HepG2 (cell line): ENCODE measurements around the gene NIBAN1. TPM values are rescaled to one million over a fixed set of nuclear protein-coding genes. Genes with fewer than 3 reads are reported as not detected.

ENCODE experiments used
- BRD4 ChIP-seq: sonication (generic); formaldehyde crosslinking; IDR thresholded peaks from 2 replicates; pipeline ENCODE4 v1.4.0; 2020; ENCODE audit warnings: missing genetic modification reagents
- EHMT2 ChIP-seq: fragments of 200-600 bp; sonication (generic); IDR thresholded peaks from 2 replicates; pipeline ENCODE4 v1.7.0; 2017; ENCODE audit warnings: antibody characterized with exemption, low read depth, low read length, borderline replicate concordance
- EP300 ChIP-seq, 3 experiments: sonication (generic) in 1 of 3; formaldehyde crosslinking in 1 of 3; IDR thresholded peaks; 2 replicates each; pipeline versions ENCODE4 v1.5.1 to v1.6.1; 2011 to 2020; ENCODE audit warnings: low read depth in 2 of 3, low read length in 2 of 3, borderline replicate concordance in 1 of 3, improper control_type of control experiment in 1 of 3, mild to moderate bottlenecking in 1 of 3, missing genetic modification reagents in 1 of 3, moderate library complexity in 1 of 3
- GATAD2A ChIP-seq: IDR thresholded peaks from 2 replicates; pipeline ENCODE4 v1.6.1; 2016
- HNF4A ChIP-seq: sonication (generic); formaldehyde crosslinking; IDR thresholded peaks from 2 replicates; pipeline ENCODE4 v1.4.0; 2020; ENCODE audit warnings: missing genetic modification reagents
- MEF2D ChIP-seq: sonication (generic); formaldehyde crosslinking; IDR thresholded peaks from 2 replicates; pipeline ENCODE4 v1.5.1; 2020; ENCODE audit warnings: mild to moderate bottlenecking, missing genetic modification reagents
- REPIN1 ChIP-seq: sonication (generic); formaldehyde crosslinking; IDR thresholded peaks from 2 replicates; pipeline ENCODE4 v1.8.0; 2022; ENCODE audit warnings: missing genetic modification reagents, low read depth, mild to moderate bottlenecking, borderline replicate concordance
- SOX6 ChIP-seq, 2 experiments: fragments of 450-650 bp in 1 of 2; sonication (generic) in 1 of 2; formaldehyde crosslinking in 1 of 2; IDR thresholded peaks; 2 replicates each; pipeline versions ENCODE4 v1.4.0 to v1.6.1; 2017 to 2020; ENCODE audit warnings: antibody characterized with exemption in 1 of 2, mild to moderate bottlenecking in 1 of 2, missing genetic modification reagents in 1 of 2
- SP5 ChIP-seq: IDR thresholded peaks from 2 replicates; pipeline ENCODE4 v1.6.1; 2016; ENCODE audit warnings: low read depth, borderline replicate concordance
- SPEN ChIP-seq: sonication (generic); formaldehyde crosslinking; IDR thresholded peaks from 2 replicates; pipeline ENCODE4 v1.5.1; 2020; ENCODE audit warnings: low read depth, mild to moderate bottlenecking, missing genetic modification reagents
- SUZ12 ChIP-seq: fragments of 150-350 bp; IDR thresholded peaks from 2 replicates; pipeline ENCODE4 v1.6.1; 2014; ENCODE audit warnings: low read depth, low read length
- TBX2 ChIP-seq: sonication (generic); formaldehyde crosslinking; IDR thresholded peaks from 2 replicates; pipeline ENCODE4 v1.5.0; 2020; ENCODE audit warnings: missing genetic modification reagents, mild to moderate bottlenecking, borderline replicate concordance
- U2AF1 ChIP-seq: fragments of 200-400 bp; formaldehyde crosslinking; optimal IDR thresholded peaks from 2 replicates; pipeline ENCODE3; 2017; ENCODE audit warnings: mild to moderate bottlenecking, low read depth, low read length
- ZFX ChIP-seq: sonication (generic); formaldehyde crosslinking; IDR thresholded peaks from 2 replicates; pipeline ENCODE4 v1.4.0; 2020; ENCODE audit warnings: mild to moderate bottlenecking, low read depth, missing genetic modification reagents, moderate library complexity
- ZNF256 ChIP-seq: sonication (generic); formaldehyde crosslinking; conservative IDR thresholded peaks from 2 replicates; pipeline ENCODE4 v1.4.0; 2020; ENCODE audit warnings: missing genetic modification reagents
- polyA plus RNA-seq, 8 experiments: library from polyadenylated mRNA; depleted of rRNA in 3 of 8; stranded (reverse) in 7 of 8; unstranded in 1 of 8; fragments of >200 nt; fragmentation: Illumina TruSeq in 4 of 8; extraction: Trizol in 4 of 8; gene quantifications; 2 replicates each; pipeline versions ENCODE4 v1.2.1 to v1.2.3, GENCODE V29; 2011 to 2016; ENCODE audit warnings: low read depth in 4 of 8, missing spikeins in 1 of 8, mixed read lengths in 1 of 8; ENCODE audit not compliant: insufficient read depth in 1 of 8
- total RNA-seq, 5 experiments: library from RNA; depleted of rRNA; stranded (reverse); fragments of >200 nt; fragmentation: Illumina TruSeq; extraction: Trizol; gene quantifications; 2 replicates each; pipeline ENCODE4 v1.2.3, GENCODE V29; 2016; ENCODE audit warnings: low read depth in 1 of 5
- TF ChIP-seq, protein P1 (sequence below): fragments of 450-650 bp; IDR thresholded peaks from 2 replicates; pipeline ENCODE4 v1.6.1; 2017
- TF ChIP-seq, protein P2 (sequence below): sonication (generic); formaldehyde crosslinking; IDR thresholded peaks from 2 replicates; pipeline ENCODE4 v1.4.0; 2020; ENCODE audit warnings: missing genetic modification reagents
- TF ChIP-seq, protein P3 (sequence below), 2 experiments: sonication (generic) in 1 of 2; formaldehyde crosslinking in 1 of 2; IDR thresholded peaks; 2 replicates each; pipeline versions ENCODE4 v1.5.1 to v1.6.1; 2011 to 2020; ENCODE audit warnings: borderline replicate concordance in 1 of 2, low read depth in 1 of 2, low read length in 1 of 2, mild to moderate bottlenecking in 1 of 2, missing genetic modification reagents in 1 of 2, moderate library complexity in 1 of 2

Gene NIBAN1
- total and polyA plus RNA-seq, 2 of the 13 experiments (the other 11 are each of a cell fraction or from before 2014, with no cell fraction given), result not detected

DNA sequence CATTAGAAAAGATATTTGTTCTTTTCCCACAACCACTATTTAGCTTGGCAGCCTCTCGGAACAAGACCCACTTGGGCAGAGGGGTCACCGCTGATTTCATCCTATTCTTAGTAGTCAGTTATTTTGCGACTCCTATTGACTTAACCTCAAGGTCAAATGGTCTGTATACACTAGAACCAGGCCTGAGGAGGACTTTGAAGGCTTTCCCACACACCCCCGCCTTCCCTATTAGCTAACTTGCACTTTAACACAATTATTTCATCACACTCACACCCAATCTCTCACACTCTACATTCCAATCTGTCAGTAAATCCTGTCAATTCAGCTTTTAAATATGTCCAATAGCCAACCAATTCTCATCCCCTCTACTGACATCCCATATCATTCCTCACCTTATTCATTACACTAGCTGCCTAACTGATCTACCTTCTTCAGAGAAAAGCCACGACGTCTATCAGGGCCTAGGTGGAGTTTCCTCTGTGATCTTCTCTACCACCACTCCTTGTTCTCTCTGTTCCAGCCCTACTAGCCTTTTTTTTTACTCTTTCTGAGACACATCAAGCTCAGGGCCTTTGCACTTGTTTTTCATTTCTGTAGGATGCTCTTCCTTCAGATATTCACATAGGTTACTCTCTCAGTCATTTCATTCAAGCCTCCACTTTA lies 1.0 kb upstream of the NIBAN1 start (continued):
- TF ChIP-seq, protein P1, sequence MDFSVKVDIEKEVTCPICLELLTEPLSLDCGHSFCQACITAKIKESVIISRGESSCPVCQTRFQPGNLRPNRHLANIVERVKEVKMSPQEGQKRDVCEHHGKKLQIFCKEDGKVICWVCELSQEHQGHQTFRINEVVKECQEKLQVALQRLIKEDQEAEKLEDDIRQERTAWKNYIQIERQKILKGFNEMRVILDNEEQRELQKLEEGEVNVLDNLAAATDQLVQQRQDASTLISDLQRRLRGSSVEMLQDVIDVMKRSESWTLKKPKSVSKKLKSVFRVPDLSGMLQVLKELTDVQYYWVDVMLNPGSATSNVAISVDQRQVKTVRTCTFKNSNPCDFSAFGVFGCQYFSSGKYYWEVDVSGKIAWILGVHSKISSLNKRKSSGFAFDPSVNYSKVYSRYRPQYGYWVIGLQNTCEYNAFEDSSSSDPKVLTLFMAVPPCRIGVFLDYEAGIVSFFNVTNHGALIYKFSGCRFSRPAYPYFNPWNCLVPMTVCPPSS, result no peak
- TF ChIP-seq TBX2 (CRISPR knock-in tag) (peak; percentile 68), SUZ12 (no peak), HNF4A (peak; percentile 61), REPIN1 (no peak), GATAD2A (peak; percentile 65), BRD4 (no peak), SP5 (no peak), EP300 (IDR thresholded peaks at IDR 0.05; ENCODE audit: low read depth in 2 of 2, low read length in 2 of 2) (peak in 1 of 2 experiments; percentile 25; a peak in 1 of 4 replicates), EP300 (CRISPR knock-in tag; IDR thresholded peaks at IDR 0.05; ENCODE audit: borderline replicate concordance) (no peak), EHMT2 (no peak), ZFX (no peak), SOX6 (IDR thresholded peaks at IDR 0.05) (no peak), SOX6 (CRISPR knock-in tag; IDR thresholded peaks at IDR 0.05) (peak; percentile 55; the same call in 1 of the 2 replicates), SPEN (no peak), ZNF256 (CRISPR knock-in tag) (no peak), U2AF1 (no peak), MEF2D (peak; percentile 45; the same call in 1 of the 2 replicates)
- TF ChIP-seq, protein P2, sequence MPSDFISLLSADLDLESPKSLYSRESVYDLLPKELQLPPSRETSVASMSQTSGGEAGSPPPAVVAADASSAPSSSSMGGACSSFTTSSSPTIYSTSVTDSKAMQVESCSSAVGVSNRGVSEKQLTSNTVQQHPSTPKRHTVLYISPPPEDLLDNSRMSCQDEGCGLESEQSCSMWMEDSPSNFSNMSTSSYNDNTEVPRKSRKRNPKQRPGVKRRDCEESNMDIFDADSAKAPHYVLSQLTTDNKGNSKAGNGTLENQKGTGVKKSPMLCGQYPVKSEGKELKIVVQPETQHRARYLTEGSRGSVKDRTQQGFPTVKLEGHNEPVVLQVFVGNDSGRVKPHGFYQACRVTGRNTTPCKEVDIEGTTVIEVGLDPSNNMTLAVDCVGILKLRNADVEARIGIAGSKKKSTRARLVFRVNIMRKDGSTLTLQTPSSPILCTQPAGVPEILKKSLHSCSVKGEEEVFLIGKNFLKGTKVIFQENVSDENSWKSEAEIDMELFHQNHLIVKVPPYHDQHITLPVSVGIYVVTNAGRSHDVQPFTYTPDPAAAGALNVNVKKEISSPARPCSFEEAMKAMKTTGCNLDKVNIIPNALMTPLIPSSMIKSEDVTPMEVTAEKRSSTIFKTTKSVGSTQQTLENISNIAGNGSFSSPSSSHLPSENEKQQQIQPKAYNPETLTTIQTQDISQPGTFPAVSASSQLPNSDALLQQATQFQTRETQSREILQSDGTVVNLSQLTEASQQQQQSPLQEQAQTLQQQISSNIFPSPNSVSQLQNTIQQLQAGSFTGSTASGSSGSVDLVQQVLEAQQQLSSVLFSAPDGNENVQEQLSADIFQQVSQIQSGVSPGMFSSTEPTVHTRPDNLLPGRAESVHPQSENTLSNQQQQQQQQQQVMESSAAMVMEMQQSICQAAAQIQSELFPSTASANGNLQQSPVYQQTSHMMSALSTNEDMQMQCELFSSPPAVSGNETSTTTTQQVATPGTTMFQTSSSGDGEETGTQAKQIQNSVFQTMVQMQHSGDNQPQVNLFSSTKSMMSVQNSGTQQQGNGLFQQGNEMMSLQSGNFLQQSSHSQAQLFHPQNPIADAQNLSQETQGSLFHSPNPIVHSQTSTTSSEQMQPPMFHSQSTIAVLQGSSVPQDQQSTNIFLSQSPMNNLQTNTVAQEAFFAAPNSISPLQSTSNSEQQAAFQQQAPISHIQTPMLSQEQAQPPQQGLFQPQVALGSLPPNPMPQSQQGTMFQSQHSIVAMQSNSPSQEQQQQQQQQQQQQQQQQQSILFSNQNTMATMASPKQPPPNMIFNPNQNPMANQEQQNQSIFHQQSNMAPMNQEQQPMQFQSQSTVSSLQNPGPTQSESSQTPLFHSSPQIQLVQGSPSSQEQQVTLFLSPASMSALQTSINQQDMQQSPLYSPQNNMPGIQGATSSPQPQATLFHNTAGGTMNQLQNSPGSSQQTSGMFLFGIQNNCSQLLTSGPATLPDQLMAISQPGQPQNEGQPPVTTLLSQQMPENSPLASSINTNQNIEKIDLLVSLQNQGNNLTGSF (CRISPR knock-in tag), result no peak
- TF ChIP-seq, protein P3, sequence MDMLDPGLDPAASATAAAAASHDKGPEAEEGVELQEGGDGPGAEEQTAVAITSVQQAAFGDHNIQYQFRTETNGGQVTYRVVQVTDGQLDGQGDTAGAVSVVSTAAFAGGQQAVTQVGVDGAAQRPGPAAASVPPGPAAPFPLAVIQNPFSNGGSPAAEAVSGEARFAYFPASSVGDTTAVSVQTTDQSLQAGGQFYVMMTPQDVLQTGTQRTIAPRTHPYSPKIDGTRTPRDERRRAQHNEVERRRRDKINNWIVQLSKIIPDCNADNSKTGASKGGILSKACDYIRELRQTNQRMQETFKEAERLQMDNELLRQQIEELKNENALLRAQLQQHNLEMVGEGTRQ (IDR thresholded peaks at IDR 0.05; ENCODE audit: low read depth, low read length), result no peak
- TF ChIP-seq, protein P3 (CRISPR knock-in tag; IDR thresholded peaks at IDR 0.05; ENCODE audit: borderline replicate concordance), result no peak
